ENCODE measurements around the gene MKNK2. TPM values are rescaled to one million over a fixed set of nuclear protein-coding genes. Genes with fewer than 3 reads are reported as not detected.

Gene MKNK2
- total RNA-seq, 2 donors from 2014 or later = 120 to 123 TPM

DNA sequence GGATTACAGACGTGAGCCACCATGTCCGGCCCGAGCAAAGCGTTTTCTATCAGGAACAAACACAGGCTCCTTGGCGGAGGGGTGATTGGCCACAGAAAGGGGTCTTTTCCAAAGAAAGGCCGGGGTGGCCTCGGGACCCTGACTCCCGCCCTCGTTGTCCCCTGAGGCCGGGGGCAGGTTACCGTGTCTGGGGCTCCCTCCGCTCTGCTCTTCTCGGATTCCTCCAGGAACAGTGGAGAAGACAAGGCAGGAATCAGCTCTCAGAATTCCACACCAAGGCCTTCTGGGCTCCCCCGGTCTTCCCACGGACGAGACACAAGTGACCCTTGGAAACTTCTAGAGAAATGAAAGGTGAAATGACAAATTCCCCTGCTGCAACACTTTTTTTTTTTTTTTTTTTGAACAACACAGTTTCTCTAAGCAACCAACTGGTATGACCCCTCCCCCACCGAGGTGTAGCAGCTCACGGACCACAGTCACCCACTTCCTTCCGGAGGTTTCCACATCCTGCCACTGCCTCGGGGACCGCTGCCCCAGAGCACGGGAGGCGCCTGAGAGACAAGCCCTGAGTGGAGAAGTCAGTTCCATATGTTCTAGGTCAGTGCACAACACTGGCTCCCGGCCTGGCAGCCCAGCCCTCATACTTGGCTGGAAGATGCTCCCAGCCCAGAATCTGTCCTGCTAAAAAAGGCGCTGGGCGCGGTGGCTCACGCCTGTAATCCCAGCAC, 34.1 kb upstream of the MKNK2 start:
- Mint-ChIP-seq H3K4me3 (no peak overlapping the region), H3K27ac (peak overlapping the region; percentile 66), H3K27me3 (ENCODE audit: insufficient read depth) (no peaks in the 10 kb centered on the region)

DNA sequence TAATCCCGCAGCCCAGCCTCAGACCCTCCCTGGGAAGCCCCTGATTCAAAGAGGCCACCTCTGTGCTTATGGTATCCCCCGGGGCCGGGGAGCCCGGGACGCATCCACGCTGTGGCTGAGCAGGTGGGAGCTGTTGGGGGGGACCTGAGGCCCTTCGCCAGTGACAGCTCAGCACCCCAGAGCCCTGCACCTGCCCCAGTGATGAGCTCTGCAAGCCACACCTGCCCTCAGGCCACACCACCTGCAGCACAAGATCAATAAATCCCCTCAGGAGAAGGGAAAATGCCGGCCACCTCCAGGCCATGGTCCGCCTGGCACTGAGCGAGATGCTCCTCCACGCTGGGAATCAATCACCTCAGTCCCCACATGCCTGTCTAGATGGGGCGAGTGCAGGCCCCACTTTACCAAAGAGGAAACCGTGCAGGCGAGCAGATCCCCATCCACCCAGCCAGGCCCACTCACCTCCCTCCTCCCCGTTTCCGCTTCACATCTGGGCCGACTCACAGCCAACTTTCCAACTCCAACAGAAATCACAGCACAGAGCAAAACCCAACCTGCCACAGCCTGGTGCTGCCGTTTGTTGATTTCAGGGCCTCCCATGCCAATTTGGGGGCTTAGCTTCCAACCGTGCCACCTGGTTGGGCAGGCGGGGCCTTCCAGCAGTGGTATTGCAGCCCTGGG, 32.3 kb upstream of the MKNK2 start:
- Mint-ChIP-seq H3K4me3 (no peak overlapping the region), H3K4me1 (no peaks in the 10 kb centered on the region), H3K27me3 (ENCODE audit: insufficient read depth) (no peaks in the 10 kb centered on the region), H3K27ac (no peak overlapping the region), H3K36me3 (ENCODE audit: low read depth) (peaks cover 18% of the 10 kb centered on the region), H3K9me3 (no peaks in the 10 kb centered on the region)
- no peak overlapping the region for H3K4me3 ChIP-seq (ENCODE audit: low read length)
- peaks cover 19% of the 10 kb centered on the region for H3K36me3 ChIP-seq (ENCODE audit: control insufficient read depth, insufficient read depth, low read length)
- TF ChIP-seq, protein P1, sequence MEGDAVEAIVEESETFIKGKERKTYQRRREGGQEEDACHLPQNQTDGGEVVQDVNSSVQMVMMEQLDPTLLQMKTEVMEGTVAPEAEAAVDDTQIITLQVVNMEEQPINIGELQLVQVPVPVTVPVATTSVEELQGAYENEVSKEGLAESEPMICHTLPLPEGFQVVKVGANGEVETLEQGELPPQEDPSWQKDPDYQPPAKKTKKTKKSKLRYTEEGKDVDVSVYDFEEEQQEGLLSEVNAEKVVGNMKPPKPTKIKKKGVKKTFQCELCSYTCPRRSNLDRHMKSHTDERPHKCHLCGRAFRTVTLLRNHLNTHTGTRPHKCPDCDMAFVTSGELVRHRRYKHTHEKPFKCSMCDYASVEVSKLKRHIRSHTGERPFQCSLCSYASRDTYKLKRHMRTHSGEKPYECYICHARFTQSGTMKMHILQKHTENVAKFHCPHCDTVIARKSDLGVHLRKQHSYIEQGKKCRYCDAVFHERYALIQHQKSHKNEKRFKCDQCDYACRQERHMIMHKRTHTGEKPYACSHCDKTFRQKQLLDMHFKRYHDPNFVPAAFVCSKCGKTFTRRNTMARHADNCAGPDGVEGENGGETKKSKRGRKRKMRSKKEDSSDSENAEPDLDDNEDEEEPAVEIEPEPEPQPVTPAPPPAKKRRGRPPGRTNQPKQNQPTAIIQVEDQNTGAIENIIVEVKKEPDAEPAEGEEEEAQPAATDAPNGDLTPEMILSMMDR (conservative IDR thresholded peaks at IDR 0.05) = no peak
- WGBS, 2 experiments (ENCODE audit: insufficient coverage in 1 of 2, insufficient read length in 1 of 2) = 94 to 95% methylated on average over 10 to 20 of the region's 20 CpGs
- no peak overlapping the region for H3K9ac ChIP-seq (ENCODE audit: extremely low read depth, low read length, poor library complexity, severe bottlenecking)
- no peaks in the 10 kb centered on the region for H3K4me1 ChIP-seq (ENCODE audit: control insufficient read depth, insufficient read depth, low read length)
- H3K27me3 ChIP-seq (ENCODE audit: control insufficient read depth, insufficient read depth, low read length, poor library complexity, severe bottlenecking) = no peaks in the 10 kb centered on the region
- no peak for DNase-seq
- no peaks in the 10 kb centered on the region for H3K9me3 ChIP-seq (ENCODE audit: control insufficient read depth, low read length)
- H3K27ac ChIP-seq (ENCODE audit: low read depth, low read length) = no peak overlapping the region

More for the DNA sequence above, 34.1 kb upstream of the MKNK2 start:
- Histone ChIP-seq H3K9ac (ENCODE audit: extremely low read depth, low read length, poor library complexity, severe bottlenecking) (no peak overlapping the region), H3K27me3 (ENCODE audit: control insufficient read depth, insufficient read depth, low read length, poor library complexity, severe bottlenecking) (no peaks in the 10 kb centered on the region), H3K4me3 (ENCODE audit: low read length) (no peak overlapping the region), H3K36me3 (ENCODE audit: control insufficient read depth, insufficient read depth, low read length) (peaks cover 19% of the 10 kb centered on the region), H3K4me1 (ENCODE audit: control insufficient read depth, insufficient read depth, low read length) (no peaks in the 10 kb centered on the region), H3K9me3 (ENCODE audit: control insufficient read depth, low read length) (no peaks in the 10 kb centered on the region), H3K27ac (ENCODE audit: low read depth, low read length) (no peak overlapping the region)
- TF ChIP-seq, protein P1 (conservative IDR thresholded peaks at IDR 0.05) = no peak
- DNase-seq = no peak
- WGBS, 2 experiments (ENCODE audit: insufficient coverage in 1 of 2, insufficient read length in 1 of 2) = 96 to 98% methylated on average over 23 to 28 of the region's 28 CpGs
- Mint-ChIP-seq H3K4me1 (no peaks in the 10 kb centered on the region), H3K9me3 (no peaks in the 10 kb centered on the region), H3K36me3 (ENCODE audit: low read depth) (peaks cover 18% of the 10 kb centered on the region)

DNA sequence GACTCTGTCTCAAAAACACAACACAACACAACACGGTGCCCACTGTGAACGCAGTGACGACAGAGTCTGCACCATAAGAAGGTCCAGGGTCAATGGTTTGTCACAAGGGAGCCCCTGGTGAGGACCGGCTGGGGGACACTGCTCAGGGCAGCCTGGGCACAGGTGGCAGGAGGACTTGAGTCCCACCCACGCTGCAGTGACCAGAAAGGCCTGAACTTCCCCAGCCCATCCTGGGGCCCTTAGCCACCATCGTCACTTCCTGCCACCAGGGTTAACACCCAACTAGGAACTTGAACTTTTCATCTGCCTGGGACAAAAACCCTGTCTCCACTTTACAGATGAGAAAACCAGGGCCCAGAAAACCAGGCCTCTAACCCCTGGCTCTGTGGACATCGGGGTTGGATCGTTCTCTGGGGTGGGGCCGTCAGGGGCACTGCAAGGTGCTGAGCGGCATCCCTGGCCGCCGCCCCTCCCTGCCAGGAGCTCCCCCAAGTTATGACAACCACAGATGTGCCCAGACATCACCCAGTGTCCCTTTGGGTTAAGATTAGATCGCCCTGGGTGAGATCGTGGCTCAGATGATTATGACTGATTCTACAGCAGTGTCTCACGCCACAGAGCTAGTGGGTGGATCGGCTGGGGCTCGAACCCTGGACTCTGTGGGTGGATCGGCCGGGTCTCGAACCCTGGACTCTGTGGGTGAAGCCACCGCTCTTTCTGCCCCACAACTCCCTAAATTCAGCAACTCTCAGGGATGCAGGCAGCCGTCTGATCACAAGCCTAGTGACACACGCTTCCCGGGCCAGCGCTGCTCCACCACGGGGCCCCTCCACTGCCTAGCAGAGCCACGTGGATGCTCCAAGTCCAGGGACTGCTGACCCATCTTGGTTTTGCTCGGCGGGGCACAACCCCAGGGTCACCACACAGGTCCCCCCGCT, 31.1 kb upstream of the MKNK2 start:
- Mint-ChIP-seq H3K4me1 (no peaks in the 10 kb centered on the region), H3K4me3 (no peak overlapping the region), H3K9me3 (no peaks in the 10 kb centered on the region), H3K27me3 (ENCODE audit: insufficient read depth) (no peaks in the 10 kb centered on the region), H3K27ac (no peak overlapping the region), H3K36me3 (ENCODE audit: low read depth) (peaks cover 30% of the 10 kb centered on the region)
- DNase-seq = no peak
- no peak overlapping the region for H3K4me3 ChIP-seq (ENCODE audit: low read length)
- H3K27ac ChIP-seq (ENCODE audit: low read depth, low read length) = no peak overlapping the region
- H3K9me3 ChIP-seq (ENCODE audit: control insufficient read depth, low read length) = no peaks in the 10 kb centered on the region
- peaks cover 25% of the 10 kb centered on the region for H3K36me3 ChIP-seq (ENCODE audit: control insufficient read depth, insufficient read depth, low read length)
- WGBS, 2 experiments (ENCODE audit: insufficient coverage in 1 of 2, insufficient read length in 1 of 2) = 92 to 93% methylated on average over 25 to 30 of the region's 30 CpGs
- H3K4me1 ChIP-seq (ENCODE audit: control insufficient read depth, insufficient read depth, low read length) = no peaks in the 10 kb centered on the region
- H3K27me3 ChIP-seq (ENCODE audit: control insufficient read depth, insufficient read depth, low read length, poor library complexity, severe bottlenecking) = no peaks in the 10 kb centered on the region
- TF ChIP-seq, protein P1 (conservative IDR thresholded peaks at IDR 0.05) = no peak
- no peak overlapping the region for H3K9ac ChIP-seq (ENCODE audit: extremely low read depth, low read length, poor library complexity, severe bottlenecking)

Data from endodermal cell (in vitro differentiated cells).